Measurements from ENCODE around the gene COPS8.

The COPS8 gene

DNA sequence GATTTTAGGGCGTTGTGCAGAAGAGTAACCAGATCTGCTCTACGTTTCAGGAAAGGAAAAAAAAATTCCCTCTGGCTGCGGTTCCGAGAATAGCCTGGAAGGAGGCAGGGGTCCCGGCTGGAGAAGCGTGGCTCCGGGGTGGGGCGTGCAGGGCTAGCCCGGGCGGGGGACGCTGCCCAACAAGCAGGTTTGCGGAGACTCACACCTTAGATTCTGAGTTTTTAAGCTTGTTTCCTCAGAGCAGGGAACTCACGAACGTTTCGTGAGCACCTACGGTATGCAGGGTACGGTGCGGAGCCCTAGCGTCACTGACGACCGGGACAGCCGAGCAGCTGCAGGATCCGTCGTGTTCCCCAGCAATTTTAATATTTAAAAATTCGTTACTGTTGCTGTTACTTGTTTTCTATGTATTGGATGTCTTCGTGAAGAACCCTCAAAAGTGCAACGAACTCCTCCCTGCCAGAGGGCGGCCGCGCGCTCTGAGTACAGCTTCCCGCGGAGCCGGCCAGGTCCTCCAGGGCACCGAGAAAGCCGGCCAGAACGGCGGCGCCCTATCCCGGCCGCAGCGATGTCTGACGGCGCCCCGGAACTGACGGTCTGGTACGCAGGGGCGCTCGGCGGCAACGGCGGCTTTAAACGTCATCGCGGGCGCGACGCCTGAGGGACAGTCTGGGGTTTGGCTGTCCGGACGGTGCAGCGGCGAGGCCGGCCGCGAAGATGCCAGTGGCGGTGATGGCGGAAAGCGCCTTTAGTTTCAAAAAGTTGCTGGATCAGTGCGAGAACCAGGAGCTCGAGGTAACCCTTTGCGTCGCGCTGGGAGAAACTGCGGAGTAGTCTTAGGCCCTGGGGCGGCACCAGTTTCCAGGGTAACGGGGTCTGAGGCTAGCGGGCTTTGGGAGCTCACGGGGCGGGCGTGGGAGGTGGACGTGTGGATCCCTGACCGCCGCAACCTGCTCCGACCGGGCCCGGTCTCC is at the start of gene COPS8:
TSS of gene COPS8 (plus strand) at position 642 of the 974 bp plus-strand sequence. CDS start at position 718, 76 bp downstream.
- peak; percentile 78 to 79 for DNase-seq (ENCODE audit: low read depth in 2 of 2)

DNA sequence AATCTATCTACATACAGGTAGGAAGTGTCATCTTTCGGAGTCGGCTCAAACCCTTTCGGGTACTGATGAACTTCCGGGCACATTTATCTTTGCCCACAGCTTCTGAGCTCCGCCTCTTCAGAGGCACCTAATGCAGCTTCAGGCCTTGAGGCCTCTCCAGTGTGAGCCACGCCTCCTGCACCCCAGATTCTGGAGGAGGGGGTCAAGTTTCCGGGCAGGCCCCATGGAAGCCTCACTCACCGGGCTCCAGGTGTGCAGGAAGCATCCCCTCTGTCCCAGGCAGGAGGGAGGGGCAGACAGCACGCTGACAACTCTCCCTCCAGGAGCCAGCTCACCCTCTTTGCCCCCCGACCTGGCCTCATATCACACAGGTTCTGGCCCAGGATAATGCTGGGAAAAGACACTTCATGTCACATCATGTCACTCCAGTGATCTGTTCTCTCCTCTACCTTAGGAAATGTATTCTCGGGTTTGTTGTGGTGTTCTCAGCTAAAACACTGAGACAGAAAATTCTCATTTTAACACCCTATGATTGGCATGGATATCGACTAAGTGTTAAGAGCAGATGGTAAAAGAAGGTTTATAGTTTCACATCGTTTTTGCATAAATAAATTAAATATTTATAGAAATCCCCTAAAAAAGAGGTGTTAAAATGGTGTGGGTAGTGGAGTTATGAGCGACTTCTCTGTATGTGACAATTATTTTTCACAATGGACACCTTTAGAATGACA is 46.2 kb upstream of the COPS8 start:
- DNase-seq (ENCODE audit: low read depth in 2 of 2), result no peak

DNA sequence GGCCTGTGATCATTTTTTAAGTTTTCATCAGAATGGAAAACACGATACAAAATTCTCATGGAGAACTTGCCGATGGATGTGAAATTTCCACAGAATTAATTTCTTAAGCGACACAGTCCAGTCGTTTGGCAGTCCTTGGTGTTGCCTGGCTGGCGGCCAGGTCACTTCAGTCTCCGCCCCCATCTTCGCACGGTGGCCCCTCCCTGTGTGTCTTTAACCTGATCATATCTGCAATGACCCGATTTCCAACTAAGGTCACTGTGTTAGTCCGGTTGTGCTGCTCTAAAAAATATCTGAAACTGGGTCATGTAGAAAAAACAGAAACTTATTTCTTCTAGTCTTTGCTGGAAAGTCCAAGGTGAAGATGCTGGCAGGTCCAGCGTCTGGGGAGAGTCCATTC is 44.5 kb upstream of the COPS8 start:
- no peak for DNase-seq (ENCODE audit: low read depth in 2 of 2)

DNA sequence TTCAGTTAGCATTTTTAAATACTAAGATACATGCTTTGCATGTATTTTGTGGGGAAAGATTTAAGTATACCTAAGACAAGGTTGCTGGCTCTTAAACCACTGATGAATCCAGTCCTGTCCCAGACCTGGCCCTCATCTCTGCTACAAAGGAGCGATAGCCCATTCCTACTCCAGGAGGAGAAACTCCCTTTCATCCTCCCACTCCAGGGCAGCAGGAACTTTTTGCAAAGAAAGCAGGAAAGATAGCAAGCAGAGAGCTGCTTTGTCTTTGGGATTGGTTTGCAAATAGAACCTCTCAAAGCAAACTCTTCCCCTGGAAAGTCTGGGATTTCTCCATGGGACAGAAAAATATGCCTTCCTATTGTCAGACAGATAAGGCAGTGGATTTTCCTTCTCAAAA is 43.6 kb upstream of the COPS8 start:
- DNase-seq (ENCODE audit: low read depth in 2 of 2), result no peak

GRCh38 chr2:237043866-237044265 is 41.8 kb upstream of the COPS8 start:
- DNase-seq (ENCODE audit: low read depth in 2 of 2), result no peak

- DNase-seq (ENCODE audit: low read depth in 2 of 2), result no peak
Measured at GRCh38 chr2:237044281-237044680, 41.4 kb upstream of the COPS8 start.

- no peak for DNase-seq (ENCODE audit: low read depth in 2 of 2)
Measured at GRCh38 chr2:237045449-237045848, 40.2 kb upstream of the COPS8 start.

DNA sequence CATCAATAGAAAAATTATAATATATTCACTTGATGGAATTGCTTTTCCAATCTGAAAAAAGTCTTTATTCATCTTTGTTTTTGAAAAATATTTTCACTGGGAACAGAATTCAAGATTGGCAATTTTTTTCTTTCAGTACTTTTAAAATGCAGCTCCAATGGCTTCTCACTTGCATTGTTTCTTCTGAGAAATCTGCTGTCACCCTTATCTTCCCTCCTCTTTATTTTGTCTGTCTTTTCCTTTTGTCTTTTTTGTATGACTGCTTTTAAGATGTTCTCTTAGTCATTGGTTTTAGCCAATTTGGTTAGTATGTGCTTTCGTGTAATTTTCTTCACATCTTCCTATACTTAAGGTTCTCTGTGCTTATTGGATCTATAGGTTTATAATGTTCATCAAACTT is 37.1 kb upstream of the COPS8 start:
- DNase-seq (ENCODE audit: low read depth in 2 of 2), result no peak

DNA sequence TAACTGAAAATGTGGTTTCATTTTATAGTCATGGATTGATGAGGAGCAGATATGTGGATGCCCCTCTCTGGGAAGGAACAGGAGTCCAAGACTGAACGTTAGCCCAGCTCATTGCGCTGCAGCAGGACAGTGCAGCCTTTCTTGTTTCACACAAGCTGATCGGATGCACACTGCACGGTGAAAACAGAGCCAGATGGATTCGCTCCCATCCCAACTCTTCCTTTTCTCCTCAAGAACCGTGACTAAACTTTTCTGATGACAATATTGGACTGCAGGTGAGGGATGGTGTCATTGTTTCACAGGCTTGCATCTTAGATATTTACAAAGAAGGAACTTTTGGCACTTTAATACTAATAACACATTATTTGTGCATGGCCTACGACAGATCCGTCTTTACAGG is 33.8 kb upstream of the COPS8 start:
- DNase-seq (ENCODE audit: low read depth in 2 of 2), result no peak

GRCh38 chr2:237053066-237053465 is 32.6 kb upstream of the COPS8 start:
- DNase-seq (ENCODE audit: low read depth in 2 of 2), result no peak

DNA sequence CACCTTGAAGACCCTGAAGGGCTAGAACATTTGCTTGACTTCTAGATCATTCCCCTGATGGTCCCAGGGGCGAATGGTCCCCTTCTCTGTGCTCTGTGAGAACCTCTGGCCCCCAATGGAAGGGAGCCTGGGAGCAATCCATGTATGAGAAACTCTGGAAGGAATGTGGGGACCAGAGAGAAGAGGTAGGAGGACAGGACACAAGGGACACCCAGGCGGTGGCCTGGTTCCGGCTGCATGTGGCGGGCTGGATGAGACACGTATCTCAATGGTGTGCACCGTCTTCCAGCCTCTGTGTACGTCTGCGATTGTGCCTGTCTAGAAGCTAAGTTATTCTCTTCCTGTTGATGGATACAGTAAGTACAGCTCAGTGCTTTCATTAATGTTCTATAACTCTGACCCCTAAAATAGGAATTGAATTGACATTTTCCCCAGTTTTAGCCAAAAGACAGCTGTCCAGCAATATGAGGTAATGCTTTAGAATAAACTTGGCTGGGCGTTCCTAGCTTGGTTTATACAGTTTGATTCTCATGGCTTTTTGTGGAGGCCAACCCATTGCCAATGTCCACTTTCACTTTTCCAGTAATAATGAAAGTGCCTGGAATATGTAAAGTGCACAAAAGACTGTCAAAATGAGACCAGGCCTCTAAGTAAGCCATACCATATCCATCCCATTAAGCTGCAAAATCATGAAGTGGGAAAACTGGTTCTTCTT is 30.1 kb upstream of the COPS8 start:
- DNase-seq (ENCODE audit: low read depth in 2 of 2), result no peak

DNA sequence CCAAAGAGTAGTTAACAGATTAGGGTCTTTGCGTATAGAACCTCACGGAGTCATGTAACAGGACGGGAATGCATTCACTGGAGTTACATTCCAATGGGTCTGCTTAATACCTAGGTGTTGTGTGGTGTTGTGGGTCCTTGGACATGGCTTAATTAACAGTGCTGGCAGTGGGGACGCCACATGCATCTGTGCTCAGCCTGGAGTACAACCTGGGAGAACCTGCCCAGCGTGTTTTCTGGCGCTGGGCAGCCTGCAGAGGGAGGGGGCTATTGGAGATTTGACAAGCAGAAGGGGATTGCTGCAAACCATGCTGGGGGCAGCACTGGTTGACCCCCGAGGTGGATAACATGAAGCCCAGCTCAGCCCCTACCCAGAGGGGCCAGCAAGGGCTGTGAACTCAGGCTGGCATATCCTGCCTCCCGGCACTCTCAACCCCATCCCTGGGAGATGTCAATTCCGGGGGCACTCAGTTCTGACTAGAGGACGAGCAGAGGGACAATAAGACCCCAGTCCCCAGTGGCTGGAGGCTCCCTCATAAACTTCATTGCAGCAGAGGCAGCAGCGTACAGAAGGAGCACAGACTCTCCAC is 29.3 kb upstream of the COPS8 start:
- DNase-seq (ENCODE audit: low read depth in 2 of 2), result no peak

DNA sequence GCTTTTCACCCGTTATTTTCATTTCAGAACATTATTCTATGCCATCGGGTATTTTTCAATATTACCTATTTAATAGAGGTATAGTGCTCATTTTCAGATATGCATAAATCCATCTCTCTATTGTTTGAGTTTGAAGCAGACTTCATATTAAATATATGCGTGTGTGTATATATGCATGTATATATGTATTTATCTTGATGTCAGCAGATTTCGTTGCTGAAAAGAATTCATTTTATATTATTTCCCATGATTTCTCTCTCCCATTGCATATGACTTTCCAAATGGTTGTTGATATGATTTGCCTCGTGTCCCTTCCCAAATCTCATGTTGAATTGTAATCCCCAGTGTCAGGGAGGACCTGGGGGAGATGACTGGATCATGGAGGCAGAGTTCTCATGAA is 28.6 kb upstream of the COPS8 start:
- no peak for DNase-seq (ENCODE audit: low read depth in 2 of 2)

DNA sequence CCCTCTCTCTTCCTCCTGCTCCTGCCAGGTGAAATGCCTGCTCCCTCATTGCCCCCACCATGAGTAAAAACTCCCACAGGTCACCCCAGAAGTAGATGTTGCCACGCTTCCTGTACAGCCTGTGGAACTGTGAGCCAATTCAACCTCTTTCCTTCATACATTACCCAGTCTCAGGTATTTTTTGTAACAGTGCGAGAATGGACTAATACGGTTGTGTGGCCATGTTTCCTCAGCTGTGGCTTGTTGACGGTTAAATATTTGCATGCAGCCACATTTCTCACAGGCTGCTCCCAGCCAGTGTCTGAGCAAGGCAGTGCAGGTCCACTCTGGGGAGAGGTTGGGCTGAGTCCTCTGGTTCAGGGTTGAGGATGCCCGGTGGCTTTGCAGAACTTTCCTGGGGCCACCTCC is 27.8 kb upstream of the COPS8 start:
- no peak for DNase-seq (ENCODE audit: low read depth in 2 of 2)

- DNase-seq (ENCODE audit: low read depth in 2 of 2), result no peak
Measured at GRCh38 chr2:237058423-237058822, 27.3 kb upstream of the COPS8 start.

- DNase-seq (ENCODE audit: low read depth in 2 of 2), result no peak
Measured at GRCh38 chr2:237059155-237059875, 26.4 kb upstream of the COPS8 start.

- no peak for DNase-seq (ENCODE audit: low read depth in 2 of 2)
Measured at GRCh38 chr2:237060534-237061312, 25.0 kb upstream of the COPS8 start.

- DNase-seq (ENCODE audit: low read depth in 2 of 2), result no peak
Measured at GRCh38 chr2:237061356-237061755, 24.3 kb upstream of the COPS8 start.

DNA sequence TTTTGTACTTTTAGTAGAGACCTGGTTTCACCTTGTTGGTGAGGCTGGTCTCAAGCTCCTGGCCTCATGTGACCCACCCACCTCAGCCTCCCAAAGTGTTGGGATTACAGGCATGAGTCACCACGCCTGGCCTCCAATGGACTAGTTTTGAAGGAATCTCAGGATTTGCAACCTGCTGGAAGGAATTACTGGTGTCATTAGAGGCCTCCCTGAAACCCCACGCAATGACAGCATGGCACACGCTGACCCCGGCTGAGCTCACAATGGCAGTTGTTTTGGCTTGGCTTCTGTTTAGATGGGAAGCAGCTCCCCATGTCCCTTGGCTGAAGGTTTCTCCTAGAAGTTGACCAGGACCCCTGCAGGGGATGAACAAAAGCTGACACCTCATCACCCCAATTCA is 23.1 kb upstream of the COPS8 start:
- no peak for DNase-seq (ENCODE audit: low read depth in 2 of 2)

All from stimulated activated CD8-positive, alpha-beta memory T cell treated with anti-CD3 and anti-CD28 coated beads, Interleukin-15, amount 100 ng/mL, for 4 hours (primary cell).